OCI-LY3 (cell line): ENCODE results near the gene SLC25A29.

ENCODE experiments used
- H2AFZ ChIP-seq: fragments of 200-600, 300-600 bp; shearing (Covaris generic); 2 replicates; pipeline ENCODE4 v1.6.0; 2014; ENCODE audit warnings: antibody characterized with exemption, low read depth, low read length
- H3K27ac ChIP-seq: fragments of 200-600, 300-600 bp; sonication (generic); 2 replicates; pipeline ENCODE4 v1.5.1; 2014; ENCODE audit warnings: mild to moderate bottlenecking, low read length, moderate library complexity, mixed read lengths
- H3K27me3 ChIP-seq: fragments of 200-600, 300-600 bp; sonication (generic); 2 replicates; pipeline ENCODE4 v1.6.1; 2014; ENCODE audit warnings: low read depth, low read length, mixed read lengths
- H3K36me3 ChIP-seq: fragments of 200-600, 300-600 bp; sonication (generic); replicated peaks from 2 replicates; pipeline ENCODE3; 2014; ENCODE audit warnings: low read depth, low read length, mixed read lengths
- H3K4me1 ChIP-seq: fragments of 300-600, 200-600 bp; sonication (generic); 2 replicates; pipeline ENCODE4 v1.6.1; 2014; ENCODE audit warnings: low read length, mixed read lengths
- H3K4me2 ChIP-seq: fragments of 200-600, 300-600 bp; sonication (generic); 2 replicates; pipeline ENCODE4 v1.6.1; 2014; ENCODE audit warnings: low read length, mixed read lengths
- H3K4me3 ChIP-seq: fragments of 300-600, 200-600 bp; sonication (generic); 2 replicates; pipeline ENCODE4 v1.5.1; 2014; ENCODE audit warnings: antibody characterized with exemption, mild to moderate bottlenecking, low read length, moderate library complexity
- H3K79me2 ChIP-seq: fragments of 300-600, 200-600 bp; shearing (Covaris generic); 2 replicates; pipeline ENCODE4 v1.6.1; 2014; ENCODE audit warnings: mild to moderate bottlenecking, low read length, mixed read lengths
- H3K9ac ChIP-seq: fragments of 300-600, 200-600 bp; shearing (Covaris generic); 2 replicates; pipeline ENCODE4 v1.6.0; 2014; ENCODE audit warnings: mild to moderate bottlenecking, low read length, moderate library complexity
- H3K9me3 ChIP-seq: fragments of 200-600, 300-600 bp; shearing (Covaris generic); 2 replicates; pipeline ENCODE4 v1.6.1; 2014; ENCODE audit warnings: low read length, mixed read lengths; ENCODE audit not compliant: insufficient read depth
- H4K20me1 ChIP-seq: fragments of 200-600, 300-600 bp; sonication (generic); 2 replicates; pipeline ENCODE4 v1.6.1; 2016; ENCODE audit warnings: low read length, mixed read lengths; ENCODE audit not compliant: insufficient read depth
- EZH2phosphoT487 ChIP-seq: fragments of 200-600 bp; shearing (Covaris generic); IDR thresholded peaks from 2 replicates; pipeline ENCODE4 v1.6.1; 2018; ENCODE audit warnings: antibody characterized with exemption, mixed run types, low read depth
- TF ChIP-seq, protein P1 (sequence below): fragments of 200-600, 300-600 bp; sonication (generic); IDR thresholded peaks from 2 replicates; pipeline ENCODE4 v1.5.1; 2014; ENCODE audit warnings: antibody characterized with exemption, low read length, low read depth

Gene SLC25A29

DNA sequence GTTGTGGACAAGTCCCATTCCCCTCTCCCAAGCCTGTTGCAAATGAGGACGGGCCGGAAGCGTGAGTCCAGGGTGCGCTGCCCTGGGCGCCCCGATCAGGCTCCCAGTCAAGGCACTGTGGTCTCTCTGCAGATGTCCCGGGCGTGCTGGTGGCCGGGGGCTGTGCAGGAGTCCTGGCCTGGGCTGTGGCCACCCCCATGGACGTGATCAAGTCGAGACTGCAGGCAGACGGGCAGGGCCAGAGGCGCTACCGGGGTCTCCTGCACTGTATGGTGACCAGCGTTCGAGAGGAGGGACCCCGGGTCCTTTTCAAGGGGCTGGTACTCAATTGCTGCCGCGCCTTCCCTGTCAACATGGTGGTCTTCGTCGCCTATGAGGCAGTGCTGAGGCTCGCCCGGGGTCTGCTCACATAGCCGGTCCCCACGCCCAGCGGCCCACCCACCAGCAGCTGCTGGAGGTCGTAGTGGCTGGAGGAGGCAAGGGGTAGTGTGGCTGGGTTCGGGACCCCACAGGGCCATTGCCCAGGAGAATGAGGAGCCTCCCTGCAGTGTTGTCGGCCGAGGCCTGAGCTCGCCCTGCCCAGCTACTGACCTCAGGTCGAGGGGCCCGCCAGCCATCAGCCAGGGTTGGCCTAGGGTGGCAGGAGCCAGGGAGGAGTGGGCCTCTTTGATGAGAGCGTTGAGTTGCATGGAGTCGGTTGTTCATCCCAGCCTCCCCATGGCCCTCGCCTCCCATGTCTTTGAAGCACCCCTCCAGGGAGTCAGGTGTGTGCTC is 23.2 kb upstream of the SLC25A29 start:
- Histone ChIP-seq H3K4me2 (no peak overlapping the region), H3K27ac (no peak overlapping the region), H3K36me3 (no peaks in the 10 kb centered on the region), H3K9me3 (no peaks in the 10 kb centered on the region), H3K9ac (no peak overlapping the region), H4K20me1 (no peaks in the 10 kb centered on the region), H3K4me3 (no peak overlapping the region), H3K79me2 (no peaks in the 10 kb centered on the region), H3K27me3 (no peaks in the 10 kb centered on the region), H3K4me1 (no peaks in the 10 kb centered on the region), H2AFZ (no peak overlapping the region)
- TF ChIP-seq, protein P1, sequence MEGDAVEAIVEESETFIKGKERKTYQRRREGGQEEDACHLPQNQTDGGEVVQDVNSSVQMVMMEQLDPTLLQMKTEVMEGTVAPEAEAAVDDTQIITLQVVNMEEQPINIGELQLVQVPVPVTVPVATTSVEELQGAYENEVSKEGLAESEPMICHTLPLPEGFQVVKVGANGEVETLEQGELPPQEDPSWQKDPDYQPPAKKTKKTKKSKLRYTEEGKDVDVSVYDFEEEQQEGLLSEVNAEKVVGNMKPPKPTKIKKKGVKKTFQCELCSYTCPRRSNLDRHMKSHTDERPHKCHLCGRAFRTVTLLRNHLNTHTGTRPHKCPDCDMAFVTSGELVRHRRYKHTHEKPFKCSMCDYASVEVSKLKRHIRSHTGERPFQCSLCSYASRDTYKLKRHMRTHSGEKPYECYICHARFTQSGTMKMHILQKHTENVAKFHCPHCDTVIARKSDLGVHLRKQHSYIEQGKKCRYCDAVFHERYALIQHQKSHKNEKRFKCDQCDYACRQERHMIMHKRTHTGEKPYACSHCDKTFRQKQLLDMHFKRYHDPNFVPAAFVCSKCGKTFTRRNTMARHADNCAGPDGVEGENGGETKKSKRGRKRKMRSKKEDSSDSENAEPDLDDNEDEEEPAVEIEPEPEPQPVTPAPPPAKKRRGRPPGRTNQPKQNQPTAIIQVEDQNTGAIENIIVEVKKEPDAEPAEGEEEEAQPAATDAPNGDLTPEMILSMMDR: no peak
- no peak for TF ChIP-seq EZH2phosphoT487

DNA sequence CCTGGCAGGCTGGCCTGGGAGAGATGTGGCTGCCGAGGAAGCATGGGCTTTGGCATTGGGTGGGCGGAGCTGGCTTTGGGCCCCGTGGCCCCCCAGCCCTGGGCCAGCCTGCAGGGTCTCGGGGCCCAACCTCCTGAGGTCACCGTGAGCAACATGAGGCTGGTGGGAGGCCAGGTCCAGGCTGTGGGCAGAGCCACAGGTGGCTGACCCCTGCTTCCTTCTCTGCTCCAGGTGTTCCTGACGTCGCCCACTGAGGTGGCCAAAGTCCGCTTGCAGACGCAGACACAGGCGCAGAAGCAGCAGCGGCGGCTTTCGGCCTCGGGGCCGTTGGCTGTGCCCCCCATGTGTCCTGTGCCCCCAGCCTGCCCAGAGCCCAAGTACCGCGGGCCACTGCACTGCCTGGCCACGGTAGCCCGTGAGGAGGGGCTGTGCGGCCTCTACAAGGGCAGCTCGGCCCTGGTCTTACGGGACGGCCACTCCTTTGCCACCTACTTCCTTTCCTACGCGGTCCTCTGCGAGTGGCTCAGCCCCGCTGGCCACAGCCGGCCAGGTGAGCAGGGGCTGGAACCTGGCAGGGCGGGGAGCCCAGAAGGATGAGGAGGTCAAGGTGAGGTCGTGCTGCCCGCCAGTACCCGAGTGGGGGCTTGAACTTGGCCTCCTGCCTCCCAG is 22.4 kb upstream of the SLC25A29 start:
- Histone ChIP-seq H3K27ac (no peak overlapping the region), H2AFZ (no peak overlapping the region), H3K79me2 (no peaks in the 10 kb centered on the region), H3K4me2 (no peak overlapping the region), H3K4me3 (no peak overlapping the region), H3K4me1 (no peaks in the 10 kb centered on the region), H3K9me3 (no peaks in the 10 kb centered on the region), H4K20me1 (no peaks in the 10 kb centered on the region), H3K36me3 (no peaks in the 10 kb centered on the region), H3K27me3 (no peaks in the 10 kb centered on the region), H3K9ac (no peak overlapping the region)
- no peak for TF ChIP-seq EZH2phosphoT487
- TF ChIP-seq, protein P1: no peak

DNA sequence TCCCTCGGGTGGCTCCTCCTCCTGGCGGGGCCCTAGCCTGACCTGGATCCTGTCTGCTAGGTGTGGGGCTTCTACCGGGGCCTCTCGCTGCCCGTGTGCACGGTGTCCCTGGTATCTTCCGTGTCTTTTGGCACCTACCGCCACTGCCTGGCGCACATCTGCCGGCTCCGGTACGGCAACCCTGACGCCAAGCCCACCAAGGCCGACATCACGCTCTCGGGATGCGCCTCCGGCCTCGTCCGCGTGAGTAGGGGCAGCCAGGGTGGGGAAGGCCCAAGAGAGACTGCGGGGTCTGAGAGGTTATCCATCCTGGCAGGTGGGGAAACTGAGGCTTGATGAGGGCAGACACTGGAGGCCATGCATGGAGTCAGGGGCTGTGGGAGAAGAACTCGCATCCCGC is 20.9 kb upstream of the SLC25A29 start:
- H2AFZ ChIP-seq: no peak overlapping the region
- no peaks in the 10 kb centered on the region for H3K79me2 ChIP-seq
- TF ChIP-seq, protein P1: no peak
- no peak for TF ChIP-seq EZH2phosphoT487
- no peaks in the 10 kb centered on the region for H3K36me3 ChIP-seq
- no peak overlapping the region for H3K4me2 ChIP-seq
- no peaks in the 10 kb centered on the region for H3K4me1 ChIP-seq
- no peak overlapping the region for H3K4me3 ChIP-seq
- no peaks in the 10 kb centered on the region for H3K27me3 ChIP-seq
- no peak overlapping the region for H3K9ac ChIP-seq
- H3K9me3 ChIP-seq: no peaks in the 10 kb centered on the region
- no peak overlapping the region for H3K27ac ChIP-seq
- H4K20me1 ChIP-seq: no peaks in the 10 kb centered on the region

DNA sequence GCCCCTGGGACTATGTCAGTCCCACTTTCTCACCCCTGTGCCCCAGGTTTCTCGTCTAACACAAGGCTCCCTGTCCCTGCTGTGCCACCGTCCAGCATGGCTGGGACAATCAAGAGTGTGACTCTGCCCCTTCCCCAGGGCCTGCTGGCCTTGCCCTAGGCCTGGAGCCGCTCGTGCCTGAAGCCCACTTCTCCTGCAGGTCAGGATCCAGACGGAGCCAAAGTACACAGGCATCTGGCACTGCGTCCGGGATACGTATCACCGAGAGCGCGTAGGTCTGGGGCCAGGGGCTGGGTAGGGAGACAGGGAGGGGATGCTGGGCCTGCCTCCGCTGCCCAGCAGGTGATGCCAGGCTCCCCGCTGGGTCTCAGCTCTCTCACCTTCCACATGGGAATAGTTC is 19.7 kb upstream of the SLC25A29 start:
- Histone ChIP-seq H3K4me2 (no peak overlapping the region), H4K20me1 (no peaks in the 10 kb centered on the region), H3K9ac (no peak overlapping the region), H3K4me1 (no peaks in the 10 kb centered on the region), H3K27ac (no peak overlapping the region), H2AFZ (no peak overlapping the region), H3K9me3 (no peaks in the 10 kb centered on the region), H3K27me3 (no peaks in the 10 kb centered on the region), H3K4me3 (no peak overlapping the region), H3K79me2 (no peaks in the 10 kb centered on the region), H3K36me3 (no peaks in the 10 kb centered on the region)
- TF ChIP-seq, protein P1: no peak
- no peak for TF ChIP-seq EZH2phosphoT487
